SK-N-MC (cell line): ENCODE measurements around the gene LPIN1.

Source experiments
- DNase-seq: peaks from one replicate; pipeline ENCODE4 v3.0.0-alpha.2; 2011; ENCODE audit warnings: low read depth, low spot score
- H3K27ac ChIP-seq: fragments of 200-600 bp; sonication (generic); 2 replicates; pipeline ENCODE4 v1.5.1; 2016; ENCODE audit warnings: mixed run types
- H3K36me3 ChIP-seq: fragments of 200-600 bp; sonication (generic); 2 replicates; pipeline ENCODE4 v1.6.1; 2017; ENCODE audit warnings: antibody characterized with exemption, low read length, mixed read lengths; ENCODE audit not compliant: insufficient read depth
- H3K4me3 ChIP-seq: fragments of 200-600 bp; sonication (generic); 2 replicates; pipeline ENCODE4 v1.5.1; 2016
- H3K9ac ChIP-seq: fragments of 200-600 bp; sonication (generic); 2 replicates; pipeline ENCODE4 v1.8.0; 2017; ENCODE audit warnings: mixed run types, mixed read lengths; ENCODE audit not compliant: insufficient read length
- H3K9me3 ChIP-seq: fragments of 200-600 bp; sonication (generic); 2 replicates; pipeline ENCODE4 v1.6.1; 2017; ENCODE audit warnings: low read depth, mild to moderate bottlenecking, antibody characterized with exemption, low read length, moderate library complexity, mixed read lengths
- EZH2 ChIP-seq: fragments of 200-600 bp; sonication (generic); IDR thresholded peaks from one replicate; pipeline ENCODE4 v1.6.1; 2017; ENCODE audit warnings: antibody characterized with exemption
- FOXP2 ChIP-seq: optimal IDR thresholded peaks from 2 replicates; pipeline ENCODE3; 2011; ENCODE audit warnings: mild to moderate bottlenecking, moderate library complexity; ENCODE audit not compliant: insufficient read depth; ENCODE audit errors: extremely low read length, control extremely low read depth
- POLR2AphosphoS5 ChIP-seq: IDR thresholded peaks from 2 replicates; pipeline ENCODE4 v1.6.1; 2012; ENCODE audit warnings: mild to moderate bottlenecking, low read depth, low read length, borderline replicate concordance

Gene LPIN1

DNA sequence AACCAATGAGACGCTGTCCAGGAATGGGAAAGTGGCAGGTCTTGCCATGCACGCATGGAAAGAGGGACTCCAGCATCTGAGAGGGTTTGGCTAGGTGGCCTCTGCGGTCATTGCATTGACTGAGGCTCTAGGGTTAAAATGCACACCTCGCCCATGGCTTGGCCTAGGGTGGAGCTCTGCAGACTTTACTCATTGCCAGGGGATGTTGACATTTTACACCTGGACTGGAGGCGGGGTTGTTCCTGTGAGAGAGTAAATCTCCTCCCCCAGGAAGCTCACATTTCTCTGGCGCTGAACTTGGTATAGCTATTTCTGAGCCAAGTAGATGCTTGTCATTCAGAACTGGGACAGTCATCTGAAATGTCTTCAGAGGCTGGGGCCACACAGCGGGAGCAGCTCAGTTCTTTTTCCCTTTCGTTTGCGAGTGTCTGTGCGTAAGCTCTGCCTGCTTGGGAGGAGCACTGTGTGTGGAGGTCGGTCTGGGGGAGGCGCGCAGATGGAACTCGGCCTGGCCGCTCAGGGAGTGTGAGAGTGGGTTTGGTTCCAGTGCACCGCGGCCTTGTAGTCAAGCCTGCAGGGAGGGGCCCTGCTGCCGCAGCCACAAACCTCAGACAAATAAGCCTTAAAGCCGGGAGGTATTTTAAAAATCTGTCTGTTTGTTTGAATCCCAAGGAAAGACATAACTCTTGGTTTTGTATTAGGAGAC lies 76.5 kb downstream of the LPIN1 start:
- no peaks in the 10 kb centered on the region for H3K9me3 ChIP-seq
- DNase-seq: no peak
- no peak overlapping the region for H3K9ac ChIP-seq
- H3K4me3 ChIP-seq: no peak overlapping the region
- TF ChIP-seq FOXP2: no peak
- no peak for TF ChIP-seq POLR2AphosphoS5
- H3K36me3 ChIP-seq: no peaks in the 10 kb centered on the region; the same call in 1 of the 2 replicates
- H3K27ac ChIP-seq: no peak overlapping the region

DNA sequence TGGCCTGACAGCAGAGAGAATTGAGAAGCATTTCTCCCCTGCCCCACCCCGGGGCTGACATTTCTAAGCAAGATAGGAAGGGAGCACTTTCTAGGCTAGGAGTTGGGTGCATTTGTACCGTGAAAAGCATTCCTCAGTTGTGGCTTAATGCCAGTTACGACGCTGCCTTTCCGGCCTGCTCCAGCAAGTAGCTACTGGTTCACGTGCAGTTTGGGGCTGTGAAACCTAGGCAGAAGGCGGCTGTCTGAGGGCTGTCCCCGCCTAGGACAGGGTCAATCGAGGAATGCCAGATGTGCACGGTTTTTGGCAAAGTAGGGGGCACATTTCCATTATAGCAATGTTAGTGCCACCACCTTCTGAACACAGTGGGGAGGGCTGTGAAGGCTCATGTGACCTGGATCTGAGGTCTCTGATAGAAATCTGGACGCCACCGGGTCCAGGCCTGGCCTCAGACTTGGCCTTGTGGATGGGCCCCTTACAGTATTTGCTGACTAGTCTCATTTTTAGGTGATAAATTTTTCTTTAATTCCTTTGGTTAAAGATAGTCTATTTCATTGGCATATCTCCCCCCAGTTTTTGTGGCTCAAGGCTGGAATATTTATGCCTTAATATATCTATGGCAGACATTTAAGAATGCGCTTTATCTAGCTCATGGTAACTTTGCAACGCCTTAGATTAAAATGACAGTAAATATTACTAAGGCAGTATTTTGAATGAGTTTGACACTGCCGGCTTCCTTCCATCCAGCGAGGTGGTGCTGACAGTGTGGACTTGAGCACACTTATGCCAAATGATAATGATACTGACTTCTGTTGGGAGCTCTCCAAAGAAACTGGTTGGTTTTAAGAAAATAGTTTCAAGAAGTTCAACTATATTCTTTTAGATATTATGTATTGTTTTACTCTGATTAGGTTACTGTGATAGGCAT lies 78.7 kb downstream of the LPIN1 start:
- no peak for TF ChIP-seq EZH2
- TF ChIP-seq POLR2AphosphoS5: no peak
- TF ChIP-seq FOXP2: no peak
- Histone ChIP-seq H3K4me3 (no peak overlapping the region), H3K36me3 (no peaks in the 10 kb centered on the region; the same call in 1 of the 2 replicates), H3K9me3 (no peaks in the 10 kb centered on the region), H3K9ac (no peak overlapping the region), H3K27ac (no peak overlapping the region)
- no peak for DNase-seq

DNA sequence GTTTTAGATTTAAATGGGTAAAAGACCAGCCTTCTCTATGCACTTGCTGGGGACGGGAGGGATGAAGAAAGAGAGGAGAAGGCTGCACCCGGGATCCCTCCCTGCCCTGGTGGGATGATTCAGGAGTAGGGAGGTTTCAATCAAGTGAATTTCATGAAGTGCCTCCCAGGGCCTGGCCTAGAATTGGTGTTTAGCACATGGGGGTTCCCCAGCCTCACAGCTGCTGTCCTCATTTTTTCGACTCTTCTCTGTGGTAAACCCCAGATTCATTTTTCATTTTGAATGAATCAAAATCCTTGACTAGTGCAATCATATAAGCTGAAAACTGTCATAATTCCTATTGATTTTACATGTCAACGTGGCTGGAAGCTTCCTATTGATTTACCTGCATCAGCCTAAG lies 81.1 kb downstream of the LPIN1 start:
- no peak for TF ChIP-seq FOXP2
- no peak for TF ChIP-seq POLR2AphosphoS5
- no peak for TF ChIP-seq EZH2
- no peak overlapping the region for H3K27ac ChIP-seq
- no peaks in the 10 kb centered on the region; the same call in 1 of the 2 replicates for H3K36me3 ChIP-seq
- H3K9me3 ChIP-seq: no peaks in the 10 kb centered on the region
- no peak overlapping the region for H3K4me3 ChIP-seq
- H3K9ac ChIP-seq: no peak overlapping the region
- DNase-seq: no peak

DNA sequence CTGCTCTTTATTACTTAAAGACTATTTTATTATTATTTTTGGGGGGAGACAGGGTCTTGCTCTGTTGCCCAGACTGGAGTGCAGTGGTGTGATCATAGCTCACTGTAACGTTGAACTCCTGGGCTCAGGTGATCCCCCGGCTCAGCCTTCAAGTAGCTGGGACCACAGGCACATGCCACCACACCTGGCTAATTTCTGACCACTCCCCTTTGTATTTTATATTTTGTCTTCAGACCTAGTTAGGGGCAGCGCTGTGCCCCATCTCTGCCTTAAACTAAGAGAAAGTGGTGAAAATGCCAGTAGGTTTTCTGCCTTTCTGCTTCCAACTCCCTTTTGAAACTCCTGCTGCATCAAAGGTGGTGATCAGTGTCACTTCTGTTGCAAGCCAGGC lies 82.5 kb downstream of the LPIN1 start:
- H3K36me3 ChIP-seq: no peaks in the 10 kb centered on the region
- no peak for DNase-seq
- no peak overlapping the region for H3K9ac ChIP-seq
- H3K4me3 ChIP-seq: no peak overlapping the region
- no peak overlapping the region for H3K27ac ChIP-seq
- TF ChIP-seq EZH2 (no peak), FOXP2 (no peak), POLR2AphosphoS5 (no peak)
- no peaks in the 10 kb centered on the region for H3K9me3 ChIP-seq

DNA sequence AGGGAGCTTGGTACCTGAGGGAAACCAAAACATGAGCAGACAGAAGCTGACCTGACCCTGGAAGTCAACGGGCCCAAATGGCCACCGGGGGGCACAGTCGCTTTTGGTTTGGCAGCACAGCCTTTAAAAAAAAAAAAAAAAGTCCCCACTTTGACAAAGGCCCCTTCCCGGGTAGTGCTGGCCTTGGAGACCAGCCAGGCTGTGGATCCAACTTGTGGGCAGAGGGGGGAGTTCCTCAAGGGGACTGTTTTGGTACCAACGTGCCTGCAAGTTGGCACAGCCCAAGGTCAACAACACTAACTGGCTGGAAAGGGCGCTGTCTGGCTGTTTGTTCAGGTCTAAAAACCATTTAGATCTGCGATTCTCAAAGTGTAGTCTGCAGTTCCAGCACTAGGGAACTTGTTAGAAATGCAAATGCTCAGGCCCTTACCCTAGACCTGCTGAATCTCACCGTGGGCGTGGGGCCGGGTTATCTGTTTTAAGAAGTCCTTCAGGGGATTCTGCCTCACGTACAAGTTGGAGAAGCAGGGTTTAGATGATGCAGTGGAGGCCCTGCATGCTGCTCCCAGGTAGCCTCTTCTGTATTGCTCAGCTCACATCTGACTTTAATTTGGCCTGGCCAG lies 83.0 kb downstream of the LPIN1 start:
- no peak for TF ChIP-seq EZH2
- no peak for TF ChIP-seq FOXP2
- TF ChIP-seq POLR2AphosphoS5: no peak
- no peaks in the 10 kb centered on the region for H3K36me3 ChIP-seq
- H3K4me3 ChIP-seq: peak overlapping the region; percentile 67
- DNase-seq: peak; percentile 24
- H3K9ac ChIP-seq: no peak overlapping the region
- no peaks in the 10 kb centered on the region for H3K9me3 ChIP-seq
- H3K27ac ChIP-seq: peak overlapping the region; percentile 68

DNA sequence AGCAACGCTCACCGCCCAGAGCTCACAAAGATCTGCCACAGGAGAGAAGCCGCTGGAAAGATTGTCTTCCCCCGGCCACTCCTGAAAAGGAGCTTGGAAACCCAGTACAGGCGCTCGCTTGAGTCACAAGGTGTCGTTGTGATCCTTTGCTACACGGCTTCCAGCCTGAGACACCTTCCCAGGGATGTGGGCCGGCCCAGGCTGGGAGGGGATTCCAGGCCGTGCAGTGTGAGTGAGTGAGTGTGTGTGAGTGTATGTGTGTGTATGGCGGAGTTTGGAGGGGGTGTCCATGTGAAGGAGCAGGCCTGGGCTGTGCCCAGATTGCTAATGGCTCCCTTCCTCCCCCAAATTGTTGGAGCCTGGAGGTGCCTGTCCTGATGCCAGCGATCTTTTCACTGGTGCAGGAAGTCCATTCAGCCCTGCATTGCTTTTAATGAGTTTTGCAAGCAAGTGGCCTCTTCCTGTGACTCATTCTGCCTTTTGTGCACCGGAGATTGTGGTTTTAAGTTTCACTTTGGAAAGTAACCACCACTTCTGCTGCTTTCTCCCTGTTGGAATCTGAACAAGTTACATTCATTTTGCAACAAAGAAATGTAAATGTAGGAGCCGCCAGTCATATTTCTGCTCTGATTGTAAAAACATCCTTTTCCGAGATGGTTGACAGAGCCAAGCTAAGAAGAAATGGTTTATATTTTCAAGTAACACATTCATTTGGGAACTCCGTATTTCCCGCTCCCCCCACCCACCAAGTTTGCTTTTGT lies 83.7 kb downstream of the LPIN1 start:
- Histone ChIP-seq H3K4me3 (peak overlapping the region; percentile 67), H3K36me3 (no peaks in the 10 kb centered on the region), H3K9ac (peak overlapping the region; percentile 71), H3K9me3 (no peaks in the 10 kb centered on the region), H3K27ac (peak overlapping the region; percentile 95)
- TF ChIP-seq POLR2AphosphoS5 (peak; percentile 77; the same call in 1 of the 2 replicates), FOXP2 (peak; percentile 62), EZH2 (no peak)
- peak; percentile 98 for DNase-seq

DNA sequence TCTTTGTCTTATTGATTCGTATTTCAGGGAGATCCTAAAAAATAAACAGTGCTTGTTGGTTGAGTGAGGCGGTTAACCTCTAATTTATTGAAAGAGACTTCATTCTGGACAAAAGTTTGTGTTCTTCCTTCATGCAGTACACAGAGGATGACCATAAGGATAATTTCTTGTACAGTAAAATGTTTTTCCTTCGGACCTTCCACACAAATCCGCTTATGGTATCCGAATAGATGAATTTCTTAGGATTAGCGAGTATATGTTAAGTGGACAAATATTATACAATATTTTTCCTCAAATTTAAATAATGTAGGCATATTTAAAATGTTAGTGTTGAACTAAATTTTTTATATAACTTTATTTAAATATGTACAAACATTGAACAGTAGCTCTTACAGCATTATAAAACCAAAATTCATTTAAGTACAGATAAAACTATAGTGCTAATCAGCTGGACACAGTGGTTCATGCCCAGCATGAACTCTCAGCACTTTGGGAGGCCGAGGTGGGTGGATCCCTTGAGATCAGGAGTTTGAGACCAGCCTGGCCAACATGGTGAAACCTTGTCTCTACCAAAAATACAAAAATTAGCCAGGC lies 84.4 kb downstream of the LPIN1 start:
- Histone ChIP-seq H3K36me3 (no peaks in the 10 kb centered on the region), H3K4me3 (peak overlapping the region; percentile 67), H3K9ac (peak overlapping the region; percentile 71), H3K27ac (peak overlapping the region; percentile 95), H3K9me3 (no peaks in the 10 kb centered on the region)
- DNase-seq: no peak
- TF ChIP-seq FOXP2 (no peak), EZH2 (no peak), POLR2AphosphoS5 (no peak)

DNA sequence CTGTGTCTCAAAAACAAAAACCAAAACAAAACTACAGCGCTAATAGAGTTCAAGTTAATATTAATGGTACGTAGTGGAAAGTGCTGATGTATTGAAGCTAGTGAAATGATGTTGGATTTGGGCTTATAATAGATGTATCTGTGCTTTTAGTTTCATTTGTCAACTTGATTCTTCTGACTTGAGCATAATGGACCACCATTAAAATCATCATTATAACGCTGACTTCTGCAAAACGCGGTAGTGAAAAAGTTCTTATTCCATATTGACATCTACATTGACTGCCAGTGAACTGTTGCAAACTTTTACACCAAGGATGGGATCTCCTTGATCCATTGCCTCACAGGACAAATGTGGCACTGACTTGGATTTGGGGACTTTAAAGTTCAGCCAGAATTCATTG lies 85.0 kb downstream of the LPIN1 start:
- Histone ChIP-seq H3K27ac (no peak overlapping the region), H3K9ac (no peak overlapping the region), H3K4me3 (no peak overlapping the region), H3K36me3 (no peaks in the 10 kb centered on the region), H3K9me3 (no peaks in the 10 kb centered on the region)
- no peak for TF ChIP-seq EZH2
- TF ChIP-seq POLR2AphosphoS5: no peak
- TF ChIP-seq FOXP2: no peak
- no peak for DNase-seq
